ENCODE measurements around the gene VAX1.
A peak's percentile ranks its signal among the peaks of the same experiment; 100 is the strongest.
"Not testable (repeated sequence)": the region's sequence is repeated elsewhere in the genome, so short reads cannot be mapped to it uniquely, and the experiment has no call there.

VAX1 gene, protein sequence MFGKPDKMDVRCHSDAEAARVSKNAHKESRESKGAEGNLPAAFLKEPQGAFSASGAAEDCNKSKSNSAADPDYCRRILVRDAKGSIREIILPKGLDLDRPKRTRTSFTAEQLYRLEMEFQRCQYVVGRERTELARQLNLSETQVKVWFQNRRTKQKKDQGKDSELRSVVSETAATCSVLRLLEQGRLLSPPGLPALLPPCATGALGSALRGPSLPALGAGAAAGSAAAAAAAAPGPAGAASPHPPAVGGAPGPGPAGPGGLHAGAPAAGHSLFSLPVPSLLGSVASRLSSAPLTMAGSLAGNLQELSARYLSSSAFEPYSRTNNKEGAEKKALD

DNA sequence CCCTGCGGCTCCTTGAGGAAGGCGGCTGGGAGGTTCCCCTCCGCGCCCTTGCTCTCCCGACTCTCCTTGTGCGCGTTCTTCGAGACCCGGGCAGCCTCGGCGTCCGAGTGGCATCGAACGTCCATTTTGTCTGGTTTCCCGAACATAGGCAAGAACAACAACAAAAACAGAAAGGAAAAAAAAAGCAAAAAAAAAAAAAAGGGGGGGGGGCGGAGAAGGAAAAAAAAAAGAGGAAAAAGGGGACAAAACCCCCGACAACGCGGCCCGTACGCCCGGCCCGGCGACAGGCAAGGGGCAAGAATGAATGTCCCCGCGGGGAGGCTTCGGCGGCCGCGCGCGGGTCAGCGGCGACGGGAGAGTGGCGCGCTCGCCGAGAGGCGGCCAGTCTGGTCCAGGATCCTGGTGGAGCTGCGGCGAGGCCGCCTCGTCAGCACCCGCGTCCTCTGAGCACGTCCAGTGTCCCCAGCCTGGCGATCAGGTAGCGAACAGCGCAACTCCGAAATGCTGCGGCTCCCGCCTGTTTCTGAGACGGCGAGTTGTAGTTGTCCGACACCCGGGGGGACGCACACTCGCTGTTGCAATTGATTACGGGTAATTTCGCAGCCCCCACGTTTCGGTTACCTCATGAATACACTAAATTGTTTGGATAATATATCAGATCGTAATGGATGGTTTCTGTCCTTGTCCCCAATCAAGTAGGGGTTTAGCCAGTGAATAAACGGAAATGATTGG, at the start of gene VAX1:
TSS of gene VAX1 (minus strand) at position 360 of the 732 bp plus-strand sequence. CDS start at position 146, 214 bp downstream.
- H3K36me3 ChIP-seq (ENCODE audit: insufficient read depth, low read length): no peaks in the 10 kb centered on the region
- peak within 1 kb of the TSS; percentile 85 for H3K4me3 ChIP-seq
- no peaks in the 10 kb centered on the region for H3K9me3 ChIP-seq (ENCODE audit: low read depth, low read length)
- no peak for TF ChIP-seq FOXP2 (optimal IDR thresholded peaks at IDR 0.05; ENCODE audit: control extremely low read depth, extremely low read length, insufficient read depth)
- TF ChIP-seq EZH2 (IDR thresholded peaks at IDR 0.05): no peak
- 0 out of 2 replicates have a peak, but pooled peaks have one; percentile 26 for TF ChIP-seq POLR2AphosphoS5 (IDR thresholded peaks at IDR 0.05; ENCODE audit: borderline replicate concordance, low read depth, low read length)
- no peak for DNase-seq (ENCODE audit: low read depth, low spot score)
- H3K27ac ChIP-seq: peak within 1 kb of the TSS; percentile 97
- peak within 1 kb of the TSS; percentile 94 for H3K9ac ChIP-seq (ENCODE audit: insufficient read length)

DNA sequence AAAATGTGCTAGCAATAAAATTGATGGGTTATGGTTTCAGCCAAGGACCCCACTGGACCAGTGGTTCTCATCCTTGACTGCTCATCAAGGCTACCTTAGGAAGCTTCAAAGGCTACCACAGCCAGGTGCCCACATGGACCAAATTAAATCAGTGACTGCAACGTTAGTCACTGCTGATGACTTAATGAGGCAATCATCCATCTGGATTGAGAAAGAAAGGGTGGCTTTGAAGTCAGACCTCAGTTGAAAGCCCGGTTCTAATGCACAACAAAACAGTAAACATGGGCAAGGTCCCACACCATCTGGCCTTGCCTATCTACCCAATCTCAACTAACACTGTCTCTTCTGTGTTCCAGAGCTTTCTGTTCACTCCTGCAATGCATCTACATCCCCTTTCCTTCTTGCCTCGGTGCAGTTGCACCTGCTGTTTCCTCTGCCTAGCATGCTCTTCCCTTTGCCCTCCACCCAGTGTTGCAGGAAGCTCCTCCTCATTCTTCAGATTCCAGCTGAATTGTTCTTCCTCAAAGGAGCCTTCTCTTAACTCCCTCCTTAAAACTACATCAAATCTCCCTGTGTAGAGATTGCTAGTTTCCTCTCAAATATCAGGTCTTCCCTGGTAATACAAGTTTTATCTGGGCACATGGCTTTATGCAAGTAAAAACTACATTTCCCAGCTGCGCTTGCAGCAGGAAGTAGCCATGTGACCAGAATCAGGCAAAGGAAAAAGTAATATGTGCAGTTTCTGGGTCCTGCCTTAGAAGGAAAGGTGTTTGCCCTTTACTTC, 49.0 kb upstream of the VAX1 start:
- no peaks in the 10 kb centered on the region for H3K36me3 ChIP-seq (ENCODE audit: insufficient read depth, low read length)
- H3K27ac ChIP-seq: no peak overlapping the region

DNA sequence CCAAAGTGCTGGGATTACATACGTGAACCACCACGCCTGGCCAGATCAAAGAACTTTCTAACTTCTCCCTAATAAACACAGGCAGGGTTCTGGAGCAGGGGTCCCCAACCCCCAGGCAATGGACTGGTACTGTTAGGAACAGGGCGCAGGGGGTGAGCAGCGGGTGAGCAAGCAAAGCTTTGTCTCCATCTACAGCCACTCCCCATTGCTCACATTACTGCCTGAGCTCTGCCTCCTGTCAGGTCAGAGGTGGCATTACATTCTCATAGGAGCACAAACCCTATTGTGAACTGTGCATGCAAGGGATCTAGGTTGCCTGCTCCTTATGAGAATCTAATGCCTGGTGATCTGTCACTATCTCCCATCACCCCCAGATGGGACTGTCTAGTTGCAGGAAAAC, 47.7 kb upstream of the VAX1 start:
- H3K9ac ChIP-seq (ENCODE audit: insufficient read length); DNase-seq (ENCODE audit: low read depth, low spot score); H3K9me3 ChIP-seq (ENCODE audit: low read depth, low read length); H3K27ac ChIP-seq; H3K36me3 ChIP-seq (ENCODE audit: insufficient read depth, low read length); H3K4me3 ChIP-seq: not testable (repeated sequence)

More for the DNA sequence above, 49.0 kb upstream of the VAX1 start:
- Histone ChIP-seq H3K9ac (ENCODE audit: insufficient read length) (no peak overlapping the region), H3K9me3 (ENCODE audit: low read depth, low read length) (no peaks in the 10 kb centered on the region), H3K4me3 (no peak overlapping the region)
- DNase-seq (ENCODE audit: low read depth, low spot score): no peak
- TF ChIP-seq POLR2AphosphoS5 (IDR thresholded peaks at IDR 0.05; ENCODE audit: borderline replicate concordance, low read depth, low read length) (no peak), FOXP2 (optimal IDR thresholded peaks at IDR 0.05; ENCODE audit: control extremely low read depth, extremely low read length, insufficient read depth) (no peak), EZH2 (IDR thresholded peaks at IDR 0.05) (no peak)

DNA sequence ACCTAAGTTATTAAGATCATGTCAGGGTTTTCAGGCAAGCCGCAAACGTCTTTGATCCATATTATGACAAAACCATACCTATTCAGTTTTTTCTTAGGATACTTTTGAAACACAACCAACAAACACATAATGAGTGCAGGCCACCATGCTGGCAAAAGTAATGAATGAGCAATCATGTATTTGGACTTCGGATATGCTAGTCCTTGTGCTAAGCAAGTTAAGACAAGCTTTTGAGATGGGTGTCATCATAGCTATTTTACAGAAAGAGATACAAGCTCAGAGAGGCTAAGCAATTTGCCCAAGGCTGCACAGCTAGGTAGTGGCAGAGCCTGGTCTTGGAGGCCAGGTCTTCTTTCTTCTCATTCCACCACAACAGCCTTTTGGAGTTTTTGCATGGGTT, 46.8 kb upstream of the VAX1 start:
- DNase-seq (ENCODE audit: low read depth, low spot score): no peak
- H3K9me3 ChIP-seq (ENCODE audit: low read depth, low read length): no peaks in the 10 kb centered on the region
- TF ChIP-seq EZH2 (IDR thresholded peaks at IDR 0.05) (no peak), FOXP2 (optimal IDR thresholded peaks at IDR 0.05; ENCODE audit: control extremely low read depth, extremely low read length, insufficient read depth) (no peak), POLR2AphosphoS5 (IDR thresholded peaks at IDR 0.05; ENCODE audit: borderline replicate concordance, low read depth, low read length) (no peak)
- H3K9ac ChIP-seq (ENCODE audit: insufficient read length): no peak overlapping the region
- no peak overlapping the region for H3K27ac ChIP-seq
- no peak overlapping the region for H3K4me3 ChIP-seq
- no peaks in the 10 kb centered on the region for H3K36me3 ChIP-seq (ENCODE audit: insufficient read depth, low read length)

DNA sequence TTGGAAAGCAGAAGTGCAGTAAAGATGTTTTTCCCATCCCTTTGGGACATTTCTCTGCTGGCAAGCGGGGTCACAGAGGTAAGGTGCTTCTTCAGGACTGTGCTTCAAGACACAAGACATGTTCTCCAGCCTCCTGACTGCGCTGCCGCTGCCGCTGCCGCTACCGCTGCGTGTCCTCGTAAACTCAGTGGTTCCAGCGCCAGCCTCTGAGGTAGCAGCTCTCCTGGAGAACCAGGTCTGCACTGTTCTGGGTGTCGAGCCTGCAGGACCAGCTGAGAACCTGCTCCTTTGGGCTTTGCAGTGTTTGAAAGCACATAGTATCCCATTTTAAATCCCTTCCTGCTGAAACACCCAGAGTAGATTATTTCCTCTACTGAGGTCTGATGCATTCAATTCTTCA, 46.2 kb upstream of the VAX1 start:
- H3K9me3 ChIP-seq (ENCODE audit: low read depth, low read length): no peaks in the 10 kb centered on the region
- H3K27ac ChIP-seq: no peak overlapping the region
- TF ChIP-seq EZH2 (IDR thresholded peaks at IDR 0.05): no peak
- TF ChIP-seq POLR2AphosphoS5 (IDR thresholded peaks at IDR 0.05; ENCODE audit: borderline replicate concordance, low read depth, low read length): no peak
- no peak for TF ChIP-seq FOXP2 (optimal IDR thresholded peaks at IDR 0.05; ENCODE audit: control extremely low read depth, extremely low read length, insufficient read depth)
- H3K4me3 ChIP-seq: no peak overlapping the region
- DNase-seq (ENCODE audit: low read depth, low spot score): no peak
- no peak overlapping the region for H3K9ac ChIP-seq (ENCODE audit: insufficient read length)
- H3K36me3 ChIP-seq (ENCODE audit: insufficient read depth, low read length): no peaks in the 10 kb centered on the region

DNA sequence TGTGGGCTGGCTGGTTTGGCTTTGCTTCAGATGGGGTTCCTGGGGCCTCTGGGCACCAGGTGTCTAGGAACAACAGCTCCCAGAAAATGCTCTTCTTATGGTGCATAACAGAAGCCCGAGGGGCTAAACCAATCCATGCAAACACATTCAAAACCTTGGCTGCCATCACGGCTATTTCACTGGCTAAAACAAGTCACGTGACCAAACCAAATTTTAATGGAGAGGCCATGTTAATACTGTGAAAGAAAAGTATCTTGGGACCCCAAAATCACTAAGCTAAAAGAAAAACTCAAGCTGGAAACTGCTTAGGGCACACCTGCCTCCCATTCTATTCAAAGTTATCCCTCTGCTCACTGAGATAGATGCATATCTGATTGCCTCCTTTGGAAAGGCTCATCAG, 40.1 kb upstream of the VAX1 start:
- H3K36me3 ChIP-seq (ENCODE audit: insufficient read depth, low read length): no peaks in the 10 kb centered on the region
- no peak overlapping the region for H3K27ac ChIP-seq
- no peaks in the 10 kb centered on the region for H3K9me3 ChIP-seq (ENCODE audit: low read depth, low read length)
- no peak for DNase-seq (ENCODE audit: low read depth, low spot score)
- TF ChIP-seq POLR2AphosphoS5 (IDR thresholded peaks at IDR 0.05; ENCODE audit: borderline replicate concordance, low read depth, low read length) (no peak), FOXP2 (optimal IDR thresholded peaks at IDR 0.05; ENCODE audit: control extremely low read depth, extremely low read length, insufficient read depth) (no peak), EZH2 (IDR thresholded peaks at IDR 0.05) (no peak)
- no peak overlapping the region for H3K4me3 ChIP-seq
- no peak overlapping the region for H3K9ac ChIP-seq (ENCODE audit: insufficient read length)

DNA sequence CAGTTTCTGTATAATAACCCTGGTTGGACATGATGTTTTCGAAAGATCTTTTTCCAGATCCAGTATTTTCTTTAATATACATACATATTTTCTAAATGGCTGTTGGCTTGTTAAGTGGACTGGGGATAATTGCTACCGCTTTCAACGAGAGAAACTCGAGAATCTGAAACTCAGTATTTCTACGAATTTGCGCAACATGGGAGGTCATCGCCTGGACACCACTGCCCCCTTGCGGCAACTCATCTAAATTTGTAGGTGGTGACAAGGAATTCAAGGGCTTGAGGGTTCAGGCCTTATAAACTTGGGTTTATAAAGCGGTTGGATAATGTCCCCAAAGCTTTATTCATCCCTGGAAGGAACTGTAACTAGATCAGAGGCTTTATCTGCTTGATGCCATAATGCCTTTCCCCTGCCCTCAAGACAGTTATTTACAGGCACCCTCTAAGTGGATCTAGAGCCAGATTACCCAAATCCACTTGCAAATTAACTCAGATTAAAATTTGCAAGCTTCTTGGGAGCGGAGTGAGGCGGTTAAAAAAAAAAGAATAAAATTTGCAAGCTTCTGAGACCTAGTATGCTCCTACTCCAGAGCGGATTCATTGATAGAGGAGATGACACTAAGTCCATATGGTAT, 37.9 kb upstream of the VAX1 start:
- no peak overlapping the region for H3K4me3 ChIP-seq
- no peaks in the 10 kb centered on the region for H3K36me3 ChIP-seq (ENCODE audit: insufficient read depth, low read length)
- no peak overlapping the region for H3K27ac ChIP-seq
- no peak for TF ChIP-seq EZH2 (IDR thresholded peaks at IDR 0.05)
- TF ChIP-seq FOXP2 (optimal IDR thresholded peaks at IDR 0.05; ENCODE audit: control extremely low read depth, extremely low read length, insufficient read depth): no peak
- TF ChIP-seq POLR2AphosphoS5 (IDR thresholded peaks at IDR 0.05; ENCODE audit: borderline replicate concordance, low read depth, low read length): no peak
- no peak for DNase-seq (ENCODE audit: low read depth, low spot score)
- no peak overlapping the region for H3K9ac ChIP-seq (ENCODE audit: insufficient read length)
- no peaks in the 10 kb centered on the region for H3K9me3 ChIP-seq (ENCODE audit: low read depth, low read length)
